PC-9 (cell line): ENCODE results near the gene B9D1. TPM values are rescaled to one million over a fixed set of nuclear protein-coding genes. Genes with fewer than 3 reads are reported as not detected.

Source experiments
- BruUV-seq: library from RNA; stranded (reverse); fragments of 400-500 nt; replicated peaks from 2 replicates; lab custom pipeline; 2021; lab: Mats Ljungman, UMichigan
- CTCF ChIA-PET: fragments of 300-600 bp; sonication (Branson Sonifier 250); formaldehyde crosslinking; loops from one replicate; lab custom pipeline; 2022; ENCODE audit warnings: antibody characterized with exemption; lab: Charles Lee
- POLR2A ChIA-PET: fragments of 300-600 bp; sonication (Branson Sonifier 250); formaldehyde crosslinking; loops from one replicate; lab custom pipeline; 2022; ENCODE audit warnings: antibody characterized with exemption; ENCODE audit not compliant: unreplicated experiment; lab: Charles Lee
- DNase-seq, 2 experiments: peaks; one replicate each; pipeline versions ENCODE4 v3.0.0 to v3.0.0-alpha.2; 2015 to 2022; ENCODE audit warnings: mixed read lengths in 1 of 2
- H2AFZ ChIP-seq: fragments of 200-600 bp; sonication (generic); 2 replicates; pipeline ENCODE4 v1.8.1; 2017; ENCODE audit warnings: antibody characterized with exemption
- H3F3A ChIP-seq: fragments of 200-600 bp; sonication (generic); 2 replicates; pipeline ENCODE4 v1.8.1; 2017; ENCODE audit warnings: antibody characterized with exemption, mild to moderate bottlenecking, low read depth; ENCODE audit not compliant: insufficient read depth
- H3K27ac ChIP-seq: fragments of 200-600 bp; sonication (generic); 2 replicates; pipeline ENCODE4 v1.6.1; 2016; ENCODE audit warnings: mixed run types
- H3K27me3 ChIP-seq: fragments of 200-600 bp; sonication (generic); 2 replicates; pipeline ENCODE4 v1.6.1; 2016; ENCODE audit warnings: low read depth, mixed run types; ENCODE audit not compliant: insufficient read depth
- H3K36me3 ChIP-seq: fragments of 200-600 bp; sonication (generic); 2 replicates; pipeline ENCODE4 v1.6.1; 2016; ENCODE audit warnings: low read depth, mixed run types
- H3K4me1 ChIP-seq: fragments of 200-600 bp; sonication (generic); replicated peaks from 2 replicates; pipeline ENCODE4 v1.6.1; 2016; ENCODE audit warnings: mixed run types; ENCODE audit not compliant: insufficient read depth
- H3K4me2 ChIP-seq: fragments of 200-600 bp; sonication (generic); 2 replicates; pipeline ENCODE4 v1.6.1; 2017; ENCODE audit warnings: mixed run types
- H3K4me3 ChIP-seq: fragments of 200-600 bp; sonication (generic); 2 replicates; pipeline ENCODE4 v1.6.1; 2016; ENCODE audit warnings: mixed run types
- H3K79me2 ChIP-seq: fragments of 200-600 bp; sonication (generic); 2 replicates; pipeline ENCODE4 v1.6.1; 2017; ENCODE audit warnings: low read depth, mixed run types
- H3K9me2 ChIP-seq: fragments of 200-600 bp; sonication (generic); 2 replicates; pipeline ENCODE4 v1.8.1; 2017; ENCODE audit warnings: mild to moderate bottlenecking; ENCODE audit not compliant: insufficient read depth
- H3K9me3 ChIP-seq: fragments of 200-600 bp; sonication (generic); 2 replicates; pipeline ENCODE4 v1.8.1; 2016; ENCODE audit warnings: low read depth; ENCODE audit not compliant: insufficient read depth
- H4K20me1 ChIP-seq: fragments of 200-600 bp; sonication (generic); 2 replicates; pipeline ENCODE4 v1.8.1; 2017; ENCODE audit not compliant: insufficient read depth
- EZH2 ChIP-seq: fragments of 200-600 bp; sonication (generic); IDR thresholded peaks from 2 replicates; pipeline ENCODE4 v1.8.0; 2017; ENCODE audit warnings: antibody characterized with exemption, low read depth
- intact Hi-C: fragments of 100-400 bp; cut with micrococcal nuclease; formaldehyde crosslinking; loops from one replicate; pipeline ENCODE4 v1.10.0; 2022; ENCODE audit not compliant: unreplicated experiment
- total RNA-seq: library from RNA; stranded (reverse); gene quantifications from 2 replicates; pipeline ENCODE4 v1.2.3, GENCODE V29; 2021
- TF ChIP-seq, protein P1 (sequence below): fragments of 200-600 bp; sonication (generic); conservative IDR thresholded peaks from 2 replicates; pipeline ENCODE4 v1.6.1; 2017; ENCODE audit warnings: mixed run types, antibody characterized with exemption, mild to moderate bottlenecking, moderate library complexity

B9D1 gene
- total RNA-seq, 1 experiment from 2014 or later, result 40.2 TPM

DNA sequence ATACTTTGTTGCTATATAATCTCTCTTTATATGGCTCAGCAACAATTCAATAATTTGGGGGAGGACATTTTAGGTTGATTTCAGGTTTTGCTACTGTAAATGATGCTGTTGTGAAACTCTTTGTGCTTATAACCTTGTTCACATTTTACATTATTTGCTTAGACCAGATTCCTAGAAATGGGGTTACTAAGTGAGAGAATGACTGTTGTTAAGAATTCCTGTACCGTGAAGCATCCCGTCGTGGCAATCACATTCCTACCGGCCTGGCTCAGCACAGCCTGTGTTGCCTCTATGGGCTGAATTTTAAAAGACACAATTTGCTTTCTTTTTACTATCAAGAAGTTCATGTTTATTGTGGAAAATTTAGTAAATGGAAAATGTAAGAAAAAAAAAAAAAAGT lies 31.4 kb downstream of the B9D1 start:
- no peak overlapping the region for H2AFZ ChIP-seq
- H3F3A ChIP-seq, result peaks cover 20% of the 10 kb centered on the region
- ChIA-PET POLR2A (interaction anchor here (0.7 kb wide), 1 partner anchor 47 kb away, joined by 3 read pairs; the partner anchor contains the start of gene MAPK7), CTCF (no interaction called here)
- peak; percentile 48 to 52 for DNase-seq
- no peaks in the 10 kb centered on the region for H3K27me3 ChIP-seq
- H3K4me3 ChIP-seq, result no peak overlapping the region
- H3K79me2 ChIP-seq, result no peaks in the 10 kb centered on the region
- TF ChIP-seq, protein P1, sequence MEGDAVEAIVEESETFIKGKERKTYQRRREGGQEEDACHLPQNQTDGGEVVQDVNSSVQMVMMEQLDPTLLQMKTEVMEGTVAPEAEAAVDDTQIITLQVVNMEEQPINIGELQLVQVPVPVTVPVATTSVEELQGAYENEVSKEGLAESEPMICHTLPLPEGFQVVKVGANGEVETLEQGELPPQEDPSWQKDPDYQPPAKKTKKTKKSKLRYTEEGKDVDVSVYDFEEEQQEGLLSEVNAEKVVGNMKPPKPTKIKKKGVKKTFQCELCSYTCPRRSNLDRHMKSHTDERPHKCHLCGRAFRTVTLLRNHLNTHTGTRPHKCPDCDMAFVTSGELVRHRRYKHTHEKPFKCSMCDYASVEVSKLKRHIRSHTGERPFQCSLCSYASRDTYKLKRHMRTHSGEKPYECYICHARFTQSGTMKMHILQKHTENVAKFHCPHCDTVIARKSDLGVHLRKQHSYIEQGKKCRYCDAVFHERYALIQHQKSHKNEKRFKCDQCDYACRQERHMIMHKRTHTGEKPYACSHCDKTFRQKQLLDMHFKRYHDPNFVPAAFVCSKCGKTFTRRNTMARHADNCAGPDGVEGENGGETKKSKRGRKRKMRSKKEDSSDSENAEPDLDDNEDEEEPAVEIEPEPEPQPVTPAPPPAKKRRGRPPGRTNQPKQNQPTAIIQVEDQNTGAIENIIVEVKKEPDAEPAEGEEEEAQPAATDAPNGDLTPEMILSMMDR, result no peak
- no peak for TF ChIP-seq EZH2
- no peaks in the 10 kb centered on the region for H3K9me3 ChIP-seq
- no peaks in the 10 kb centered on the region for H4K20me1 ChIP-seq
- BruUV-seq, result no TSS peak
- no peaks in the 10 kb centered on the region for H3K36me3 ChIP-seq
- intact Hi-C loops, result no loop called here
- no peaks in the 10 kb centered on the region for H3K9me2 ChIP-seq
- H3K27ac ChIP-seq, result no peak overlapping the region
- peaks cover 16% of the 10 kb centered on the region for H3K4me1 ChIP-seq
- H3K4me2 ChIP-seq, result no peak overlapping the region

DNA sequence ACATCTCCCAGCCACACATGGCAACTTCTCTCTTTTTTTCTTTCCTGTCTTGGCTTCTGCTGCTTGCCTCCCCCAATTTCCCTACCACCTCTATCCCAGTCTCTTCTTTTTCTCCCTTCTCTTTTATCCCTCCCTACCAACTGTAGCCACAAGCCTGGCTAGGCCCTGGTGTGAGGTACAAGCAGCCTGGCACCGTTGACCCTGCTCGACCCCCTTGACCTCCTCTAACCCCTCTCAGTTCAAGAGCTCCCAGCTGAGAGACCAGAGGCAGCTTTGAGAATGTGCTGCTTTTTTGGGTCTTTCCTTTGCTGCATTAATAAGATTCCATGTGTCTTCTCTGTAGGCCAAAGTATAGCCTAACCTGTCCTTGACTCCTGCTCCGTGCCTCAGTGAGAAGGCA lies 32.3 kb downstream of the B9D1 start:
- no peaks in the 10 kb centered on the region for H4K20me1 ChIP-seq
- no peaks in the 10 kb centered on the region for H3K79me2 ChIP-seq
- BruUV-seq, result no TSS peak
- no peak overlapping the region for H3K4me2 ChIP-seq
- peaks cover 17% of the 10 kb centered on the region for H3K4me1 ChIP-seq
- no peak overlapping the region for H2AFZ ChIP-seq
- no peak overlapping the region for H3K4me3 ChIP-seq
- no peaks in the 10 kb centered on the region for H3K9me2 ChIP-seq
- TF ChIP-seq, protein P1, result no peak
- no peak for TF ChIP-seq EZH2
- H3F3A ChIP-seq, result peaks cover 19% of the 10 kb centered on the region
- no peaks in the 10 kb centered on the region for H3K36me3 ChIP-seq
- no peak for DNase-seq
- no peak overlapping the region for H3K27ac ChIP-seq
- CTCF ChIA-PET, result no interaction called here
- intact Hi-C loops, result no loop called here
- H3K9me3 ChIP-seq, result peaks cover 3% of the 10 kb centered on the region; the same call in 1 of the 2 replicates
- POLR2A ChIA-PET, result no interaction called here
- no peaks in the 10 kb centered on the region for H3K27me3 ChIP-seq

DNA sequence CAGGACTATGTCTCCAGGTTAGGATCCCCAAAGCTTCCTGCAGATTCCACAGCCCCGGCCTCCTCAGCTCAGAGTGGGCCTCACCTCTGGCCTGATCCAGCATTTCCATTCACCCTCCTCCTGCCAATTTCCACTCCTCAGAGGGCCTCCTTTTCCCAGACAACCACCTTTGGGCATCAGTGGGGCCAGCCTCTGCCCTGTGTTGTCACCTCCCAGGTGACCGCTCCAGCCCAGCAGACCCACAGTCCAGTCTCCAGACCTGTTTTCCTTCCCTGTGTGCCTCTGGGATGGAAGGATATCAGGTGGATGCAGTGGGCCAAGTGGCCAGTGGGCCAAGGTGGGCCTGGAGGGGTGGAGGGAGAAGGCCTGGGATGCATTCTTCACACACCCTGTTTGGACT lies 32.7 kb downstream of the B9D1 start:
- peaks cover 17% of the 10 kb centered on the region for H3K4me1 ChIP-seq
- ChIA-PET CTCF (no interaction called here), POLR2A (no interaction called here)
- H3K4me2 ChIP-seq, result no peak overlapping the region
- peaks cover 7% of the 10 kb centered on the region; the same call in 1 of the 2 replicates for H3K9me3 ChIP-seq
- peaks cover 3% of the 10 kb centered on the region; the same call in 1 of the 2 replicates for H3K36me3 ChIP-seq
- peaks cover 20% of the 10 kb centered on the region for H3F3A ChIP-seq
- H3K4me3 ChIP-seq, result no peak overlapping the region
- intact Hi-C loops, result no loop called here
- H4K20me1 ChIP-seq, result no peaks in the 10 kb centered on the region
- TF ChIP-seq, protein P1, result no peak
- TF ChIP-seq EZH2, result no peak
- no peaks in the 10 kb centered on the region for H3K79me2 ChIP-seq
- no peaks in the 10 kb centered on the region for H3K27me3 ChIP-seq
- no TSS peak for BruUV-seq
- no peaks in the 10 kb centered on the region for H3K9me2 ChIP-seq
- DNase-seq, result no peak
- no peak overlapping the region for H2AFZ ChIP-seq
- H3K27ac ChIP-seq, result no peak overlapping the region
